ENCODE results near the gene AKAP14. TPM values are rescaled to one million over a fixed set of nuclear protein-coding genes. Genes with fewer than 3 reads are reported as not detected.
"Not testable (repeated sequence)": the region's sequence is repeated elsewhere in the genome, so short reads cannot be mapped to it uniquely, and the experiment has no call there.

Gene AKAP14
- total and polyA plus RNA-seq, 7 experiments from 2014 or later, result not detected

GRCh38 chrX:119960625-119961024 lies 64.9 kb downstream of the AKAP14 start:
- no peaks in the 10 kb centered on the region for H3K9me3 ChIP-seq (ENCODE audit: control insufficient read depth in 2 of 3, low read length in 3 of 3)
- Mint-ChIP-seq H3K27me3 (peaks cover 23 to 50% (median 31%) of the 10 kb centered on the region in 5 donors), H3K9me3 (peaks cover 0 to 15% (median 4%) of the 10 kb centered on the region in 11 donors), H3K4me3 (no peak overlapping the region), H3K27ac (no peak overlapping the region), H3K4me1 (peaks cover 3 to 14% (median 5%) of the 10 kb centered on the region in 7 donors), H3K36me3 (peaks cover 0 to 4% (median 0%) of the 10 kb centered on the region in 5 donors)
- no peak overlapping the region for H3K4me3 ChIP-seq (ENCODE audit: low read length)
- H3K36me3 ChIP-seq (ENCODE audit: control insufficient read depth in 2 of 3, insufficient read depth in 3 of 3, low read length in 3 of 3), result no peaks in the 10 kb centered on the region
- CTCF ChIA-PET, result no interaction called here
- ATAC-seq (no peak), DNase-seq (no peak)
- no peak overlapping the region for H3K27ac ChIP-seq (ENCODE audit: low read depth, low read length)
- peaks cover 0 to 2% of the 10 kb centered on the region in 2 donors for H3K27me3 ChIP-seq (ENCODE audit: control insufficient read depth in 2 of 2, insufficient read depth in 2 of 2, low read length in 2 of 2)
- intact Hi-C loops (cut with micrococcal nuclease), result no loop called here
- POLR2A ChIA-PET, result no interaction called here
- no peaks in the 10 kb centered on the region for H3K4me1 ChIP-seq (ENCODE audit: control insufficient read depth in 2 of 2, insufficient read depth in 2 of 2, low read length in 2 of 2)

GRCh38 chrX:119966837-119967236 lies 71.1 kb downstream of the AKAP14 start:
- POLR2A ChIA-PET, result not testable (repeated sequence)

More at GRCh38 chrX:119966837-119967236, 71.1 kb downstream of the AKAP14 start:
- CTCF ChIA-PET; H3K4me3 Mint-ChIP-seq; H3K27ac ChIP-seq (ENCODE audit: low read depth, low read length); H3K4me1 Mint-ChIP-seq; H3K27ac Mint-ChIP-seq; H3K36me3 Mint-ChIP-seq; H3K27me3 ChIP-seq (ENCODE audit: control insufficient read depth in 2 of 2, insufficient read depth in 2 of 2, low read length in 2 of 2); H3K9me3 Mint-ChIP-seq; intact Hi-C loops (cut with micrococcal nuclease); ATAC-seq; H3K9me3 ChIP-seq (ENCODE audit: control insufficient read depth in 2 of 3, low read length in 3 of 3); H3K4me1 ChIP-seq (ENCODE audit: control insufficient read depth in 2 of 2, insufficient read depth in 2 of 2, low read length in 2 of 2); DNase-seq; H3K4me3 ChIP-seq (ENCODE audit: low read length); H3K36me3 ChIP-seq (ENCODE audit: control insufficient read depth in 2 of 3, insufficient read depth in 3 of 3, low read length in 3 of 3): not testable (repeated sequence)
- peaks cover 5 to 22% (median 11%) of the 10 kb centered on the region in 5 donors for H3K27me3 Mint-ChIP-seq

Other genes with a start within 250 kb of the AKAP14 start
- 100 to 1,000 TPM; 151 to 315 (median 221) TPM for gene SEPTIN6, start 202.7 kb upstream of the AKAP14 start, total RNA-seq
- gene SEPTIN6, start 202.7 kb upstream of the AKAP14 start, polyA plus RNA-seq, result 100 to 1,000 TPM; 197 to 296 TPM
- gene SOWAHD, start 137.3 kb upstream of the AKAP14 start, total RNA-seq, result 1 to 10 TPM in 4 of 5 experiments, under 1 TPM in 1; 0.50 to 2.9 (median 2.5) TPM
- gene SOWAHD, start 137.3 kb upstream of the AKAP14 start, polyA plus RNA-seq, result 1 to 10 TPM; 1.6 to 3.1 TPM
- gene RPL39, start 104.3 kb upstream of the AKAP14 start, total RNA-seq, result 1,000 to 10,000 TPM; 2,181 to 4,347 (median 3,799) TPM
- gene RPL39, start 104.3 kb upstream of the AKAP14 start, polyA plus RNA-seq, result 1,000 to 10,000 TPM; 4,923 to 5,899 TPM
- 10 to 100 TPM in 3 of 5 experiments, 1 to 10 TPM in 2; 7.6 to 12.6 (median 11.3) TPM for gene UPF3B, start 42.9 kb upstream of the AKAP14 start, total RNA-seq
- 1 to 10 TPM; 7.3 to 8.3 TPM for gene UPF3B, start 42.9 kb upstream of the AKAP14 start, polyA plus RNA-seq
- gene RNF113A, start 24.2 kb upstream of the AKAP14 start, total RNA-seq, result 10 to 100 TPM; 25.5 to 40.6 (median 34.7) TPM
- 10 to 100 TPM; 47.8 to 76.4 TPM for gene RNF113A, start 24.2 kb upstream of the AKAP14 start, polyA plus RNA-seq
- 10 to 100 TPM; 41.6 to 94.7 (median 46.8) TPM for gene NDUFA1, start 24.1 kb upstream of the AKAP14 start, total RNA-seq
- 100 to 1,000 TPM; 172 to 313 TPM for gene NDUFA1, start 24.1 kb upstream of the AKAP14 start, polyA plus RNA-seq
- 10 to 100 TPM in 4 of 5 experiments, 1 to 10 TPM in 1; 9.7 to 19.3 (median 14.9) TPM for gene NKAP, start 47.9 kb downstream of the AKAP14 start, total RNA-seq
- 1 to 10 TPM; 4.2 to 6.0 TPM for gene NKAP, start 47.9 kb downstream of the AKAP14 start, polyA plus RNA-seq
- gene RHOXF2B, start 181.8 kb downstream of the AKAP14 start, total RNA-seq, result not detected
- gene RHOXF2B, start 181.8 kb downstream of the AKAP14 start, polyA plus RNA-seq, result under 1 TPM in 1 of 2 donors, not detected in 1; 0.08 TPM
- 1 to 10 TPM in 2 of 5 experiments, under 1 TPM in 2, not detected in 1; 0.51 to 1.9 (median 0.99) TPM for gene RHOXF1, start 220.0 kb downstream of the AKAP14 start, total RNA-seq
- gene RHOXF1, start 220.0 kb downstream of the AKAP14 start, polyA plus RNA-seq, result under 1 TPM in 1 of 2 donors, not detected in 1; 0.37 TPM

Measured in naive thymus-derived CD4-positive, alpha-beta T cell (primary cell).